K562 (cell line): ENCODE measurements around the gene SLC48A1. TPM values are rescaled to one million over a fixed set of nuclear protein-coding genes. Genes with fewer than 3 reads are reported as not detected.

Experiments used
- CCAR2 ChIP-seq: fragments of 200-400 bp; formaldehyde crosslinking; IDR thresholded peaks from 2 replicates; pipeline ENCODE4 v1.6.1; 2017; ENCODE audit warnings: mild to moderate bottlenecking, low read depth, low read length
- CREB3L1 ChIP-seq: fragments of 450-650 bp; IDR thresholded peaks from 2 replicates; pipeline ENCODE4 v1.6.1; 2014; ENCODE audit warnings: low read depth, mild to moderate bottlenecking, moderate library complexity, borderline replicate concordance
- DLX4 ChIP-seq: fragments of 250-450 bp; sonication (Bioruptor Pico); IDR thresholded peaks from 2 replicates; pipeline ENCODE4 v1.6.1; 2021; ENCODE audit warnings: mild to moderate bottlenecking
- DMBX1 ChIP-seq: fragments of 250-450 bp; sonication (Bioruptor Pico); IDR thresholded peaks from 2 replicates; pipeline ENCODE4 v1.8.0; 2022; ENCODE audit warnings: inconsistent platforms, mild to moderate bottlenecking, moderate library complexity, borderline replicate concordance
- FOXA3 ChIP-seq, 2 experiments: fragments of 450-650 bp in 1 of 2; sonication (generic) in 1 of 2; formaldehyde crosslinking; IDR thresholded peaks in 1 of 2; conservative IDR thresholded peaks in 1 of 2; 2 replicates each; pipeline versions ENCODE4 v1.4.0 to v1.8.0; 2020 to 2022; ENCODE audit warnings: mild to moderate bottlenecking in 2 of 2, missing genetic modification reagents in 1 of 2
- FOXP4 ChIP-seq: sonication (generic); formaldehyde crosslinking; IDR thresholded peaks from 2 replicates; pipeline ENCODE4 v1.8.0; 2022; ENCODE audit warnings: mild to moderate bottlenecking, missing genetic modification reagents, borderline replicate concordance
- GATA2 ChIP-seq: sonication (generic); formaldehyde crosslinking; IDR thresholded peaks from 2 replicates; pipeline ENCODE4 v1.4.0; 2020; ENCODE audit warnings: mild to moderate bottlenecking, missing genetic modification reagents
- IFI16 ChIP-seq: fragments of 250-450 bp; sonication (Bioruptor Pico); IDR thresholded peaks from 2 replicates; pipeline ENCODE4 v2.1.2; 2022; ENCODE audit warnings: mild to moderate bottlenecking, inconsistent platforms
- MEF2D ChIP-seq: conservative IDR thresholded peaks from 2 replicates; pipeline ENCODE4 v1.6.1; 2016; ENCODE audit warnings: low read depth, missing genetic modification characterization, missing compliant biosample characterization
- PPARD ChIP-seq: fragments of 250-450 bp; sonication (Bioruptor Pico); IDR thresholded peaks from 2 replicates; pipeline ENCODE4 v1.8.0; 2022; ENCODE audit warnings: inconsistent platforms, mild to moderate bottlenecking, moderate library complexity
- RB1 ChIP-seq: fragments of 450-650 bp; IDR thresholded peaks from 2 replicates; pipeline ENCODE4 v1.6.1; 2017; ENCODE audit warnings: low read depth, mild to moderate bottlenecking
- SMARCA5 ChIP-seq: fragments of 450-650 bp; IDR thresholded peaks from 2 replicates; pipeline ENCODE4 v1.6.1; 2016
- STAT5B ChIP-seq: fragments of 250-450 bp; sonication (Bioruptor Pico); IDR thresholded peaks from 2 replicates; pipeline ENCODE4 v1.8.0; 2021; ENCODE audit warnings: mild to moderate bottlenecking, inconsistent platforms
- TBL1XR1 ChIP-seq, 2 experiments: IDR thresholded peaks; 2 replicates each; pipeline ENCODE4 v1.6.1; 2012; ENCODE audit warnings: improper control_type of control experiment in 2 of 2, low read length in 2 of 2, mild to moderate bottlenecking in 1 of 2
- TCFL5 ChIP-seq: fragments of 250-450 bp; sonication (Bioruptor Pico); conservative IDR thresholded peaks from 2 replicates; pipeline ENCODE4 v1.6.1; 2021; ENCODE audit warnings: mild to moderate bottlenecking, moderate library complexity, matching md5 sums
- XRCC4 ChIP-seq: IDR thresholded peaks from one replicate; pipeline ENCODE4 v1.6.1; 2011; ENCODE audit not compliant: insufficient read depth, insufficient read length; ENCODE audit errors: extremely low read depth
- ZBTB11 ChIP-seq, 3 experiments: fragments of 200-800 bp in 1 of 3; fragments of 250-450 bp in 1 of 3; fragments of 450-650 bp in 1 of 3; sonication (Bioruptor Pico) in 1 of 3; sonication (Bioruptor generic) in 1 of 3; formaldehyde crosslinking in 1 of 3; IDR thresholded peaks; 2 replicates each; pipeline versions ENCODE4 v1.6.1 to v1.8.0; 2016 to 2022; ENCODE audit warnings: mild to moderate bottlenecking in 2 of 3, missing genetic modification characterization in 2 of 3, missing compliant biosample characterization in 1 of 3, moderate library complexity in 1 of 3
- ZNF212 ChIP-seq: fragments of 450-650 bp; formaldehyde crosslinking; IDR thresholded peaks from 2 replicates; pipeline ENCODE4 v1.4.0; 2020; ENCODE audit warnings: mild to moderate bottlenecking
- ZNF232 ChIP-seq: sonication (generic); formaldehyde crosslinking; IDR thresholded peaks from 2 replicates; pipeline ENCODE4 v1.8.0; 2022; ENCODE audit warnings: mild to moderate bottlenecking, missing genetic modification reagents
- ZNF239 ChIP-seq: fragments of 250-450 bp; sonication (Bioruptor Pico); IDR thresholded peaks from 2 replicates; pipeline ENCODE4 v1.4.0; 2020; ENCODE audit warnings: mild to moderate bottlenecking
- ZNF324 ChIP-seq: fragments of 250-450 bp; sonication (Bioruptor Pico); IDR thresholded peaks from 2 replicates; pipeline ENCODE4 v1.4.0; 2020; ENCODE audit warnings: mild to moderate bottlenecking
- polyA plus RNA-seq, 8 experiments: library from polyadenylated mRNA; depleted of rRNA in 4 of 8; stranded (reverse) in 5 of 8; unstranded in 3 of 8; fragments of >200 nt; fragmentation: Nextera tagmentation in 2 of 8; fragmentation: Illumina TruSeq in 1 of 8; extraction: Ambion mirVana in 2 of 8; extraction: Trizol in 1 of 8; gene quantifications; 2 replicates each; pipeline versions ENCODE4 v1.2.1 to v1.2.3, GENCODE V29; 2011 to 2014; ENCODE audit warnings: inconsistent platforms in 1 of 8, missing spikeins in 1 of 8
- total RNA-seq, 7 experiments: library from RNA; depleted of rRNA in 6 of 7; stranded (reverse); fragments of >200 nt in 6 of 7; fragmentation: Illumina TruSeq in 2 of 7; extraction: Trizol in 2 of 7; gene quantifications; 2 replicates each; pipeline versions ENCODE4 v1.2.1 to v1.2.3, GENCODE V29; 2011 to 2021; ENCODE audit warnings: low replicate concordance in 1 of 7

The SLC48A1 gene
- total and polyA plus RNA-seq, 9 of the 15 experiments (the other 6 are each of a cell fraction or from before 2014, with no cell fraction given): 10.7 to 37.5 (median 18.7) TPM

GRCh38 chr12:47819138-47819895, 46.3 kb downstream of the SLC48A1 start (continued):
- no peak for TF ChIP-seq IFI16 (CRISPR knock-in tag)
- no peak for TF ChIP-seq STAT5B (CRISPR knock-in tag)
- no peak for TF ChIP-seq ZNF212 (CRISPR knock-in tag)
- no peak for TF ChIP-seq MEF2D (tag)
- no peak for TF ChIP-seq PPARD
- no peak for TF ChIP-seq ZNF232 (CRISPR knock-in tag)
- no peak for TF ChIP-seq TCFL5 (CRISPR knock-in tag)
- no peak for TF ChIP-seq ZNF324 (CRISPR knock-in tag)
- no peak for TF ChIP-seq ZNF239 (CRISPR knock-in tag)
- no peak for TF ChIP-seq FOXP4
- no peak for TF ChIP-seq TBL1XR1 (IDR thresholded peaks at IDR 0.05; ENCODE audit: low read length in 2 of 2)
- TF ChIP-seq ZBTB11 (CRISPR knock-in tag; IDR thresholded peaks at IDR 0.05): peak in 1 of 3 experiments; percentile 82; a peak in 2 of 6 replicates
- TF ChIP-seq XRCC4: no peak
- no peak for TF ChIP-seq CREB3L1
- TF ChIP-seq SMARCA5: no peak
- no peak for TF ChIP-seq CCAR2
- TF ChIP-seq FOXA3 (CRISPR knock-in tag; conservative IDR thresholded peaks at IDR 0.05 in 1 of 2, IDR thresholded peaks at IDR 0.05 in 1 of 2): no peak
- TF ChIP-seq DLX4 (CRISPR knock-in tag): no peak
- 0 out of 2 replicates have a peak, but pooled peaks have one; percentile 14 for TF ChIP-seq DMBX1 (CRISPR knock-in tag)
- 0 out of 2 replicates have a peak, but pooled peaks have one; percentile 7 for TF ChIP-seq RB1
- TF ChIP-seq GATA2 (CRISPR knock-in tag): no peak
